ENCODE data around the gene AK5.

Gene AK5

GRCh38 chr1:77592906-77593305 is 311.1 kb downstream of the AK5 start:
- TF ChIP-seq CTCF (IDR thresholded peaks at IDR 0.05; ENCODE audit: low read depth, low read length, poor library complexity, severe bottlenecking) (no peak), EZH2phosphoT487 (IDR thresholded peaks at IDR 0.05; ENCODE audit: borderline replicate concordance, low read length) (no peak)
- Histone ChIP-seq H3K4me3 (ENCODE audit: low read length) (no peak overlapping the region), H3K4me1 (ENCODE audit: control insufficient read depth, low read length) (no peaks in the 10 kb centered on the region), H3K36me3 (ENCODE audit: control insufficient read depth, low read length) (no peaks in the 10 kb centered on the region), H3K79me2 (ENCODE audit: control insufficient read depth, low read length) (no peaks in the 10 kb centered on the region), H3K27me3 (ENCODE audit: control insufficient read depth, low read length) (no peaks in the 10 kb centered on the region), H3K9me3 (ENCODE audit: control insufficient read depth, insufficient read depth, low read length) (no peaks in the 10 kb centered on the region), H3K27ac (ENCODE audit: low read depth, low read length) (no peak overlapping the region), H3F3A (ENCODE audit: control insufficient read depth, insufficient read depth) (no peaks in the 10 kb centered on the region), H3K4me2 (ENCODE audit: low read length) (no peak overlapping the region), H3K9me2 (replicated peaks; ENCODE audit: control insufficient read depth, low read length) (no peaks in the 10 kb centered on the region), H4K20me1 (ENCODE audit: control insufficient read depth, insufficient read depth, low read depth, low read length) (no peaks in the 10 kb centered on the region)

GRCh38 chr1:77594366-77595112 is 312.7 kb downstream of the AK5 start:
- Histone ChIP-seq H3K36me3 (ENCODE audit: control insufficient read depth, low read length) (0 out of 2 replicates have a peak, but pooled peaks cover 2% of the 10 kb centered on the region), H3K4me2 (ENCODE audit: low read length) (no peak overlapping the region), H4K20me1 (ENCODE audit: control insufficient read depth, insufficient read depth, low read depth, low read length) (no peaks in the 10 kb centered on the region), H3K27ac (ENCODE audit: low read depth, low read length) (no peak overlapping the region), H3K9me3 (ENCODE audit: control insufficient read depth, insufficient read depth, low read length) (no peaks in the 10 kb centered on the region), H3K9me2 (replicated peaks; ENCODE audit: control insufficient read depth, low read length) (no peaks in the 10 kb centered on the region), H3K27me3 (ENCODE audit: control insufficient read depth, low read length) (no peaks in the 10 kb centered on the region), H3F3A (ENCODE audit: control insufficient read depth, insufficient read depth) (no peaks in the 10 kb centered on the region), H3K79me2 (ENCODE audit: control insufficient read depth, low read length) (no peaks in the 10 kb centered on the region), H3K4me1 (ENCODE audit: control insufficient read depth, low read length) (no peaks in the 10 kb centered on the region), H3K4me3 (ENCODE audit: low read length) (no peak overlapping the region)
- TF ChIP-seq CTCF (IDR thresholded peaks at IDR 0.05; ENCODE audit: low read depth, low read length, poor library complexity, severe bottlenecking) (no peak), EZH2phosphoT487 (IDR thresholded peaks at IDR 0.05; ENCODE audit: borderline replicate concordance, low read length) (no peak)

GRCh38 chr1:77597310-77597709 is 315.5 kb downstream of the AK5 start:
- no peaks in the 10 kb centered on the region for H3K27me3 ChIP-seq (ENCODE audit: control insufficient read depth, low read length)
- no peak overlapping the region for H3K27ac ChIP-seq (ENCODE audit: low read depth, low read length)
- no peaks in the 10 kb centered on the region for H3F3A ChIP-seq (ENCODE audit: control insufficient read depth, insufficient read depth)
- 0 out of 2 replicates have a peak, but pooled peaks cover 2% of the 10 kb centered on the region for H3K36me3 ChIP-seq (ENCODE audit: control insufficient read depth, low read length)
- H3K9me3 ChIP-seq (ENCODE audit: control insufficient read depth, insufficient read depth, low read length) = no peaks in the 10 kb centered on the region
- H3K9me2 ChIP-seq (replicated peaks; ENCODE audit: control insufficient read depth, low read length) = no peaks in the 10 kb centered on the region
- H3K4me1 ChIP-seq (ENCODE audit: control insufficient read depth, low read length) = no peaks in the 10 kb centered on the region
- H3K4me3 ChIP-seq (ENCODE audit: low read length) = no peak overlapping the region
- TF ChIP-seq EZH2phosphoT487 (IDR thresholded peaks at IDR 0.05; ENCODE audit: borderline replicate concordance, low read length) (no peak), CTCF (IDR thresholded peaks at IDR 0.05; ENCODE audit: low read depth, low read length, poor library complexity, severe bottlenecking) (no peak)
- no peaks in the 10 kb centered on the region for H3K79me2 ChIP-seq (ENCODE audit: control insufficient read depth, low read length)
- no peak overlapping the region for H3K4me2 ChIP-seq (ENCODE audit: low read length)
- H4K20me1 ChIP-seq (ENCODE audit: control insufficient read depth, insufficient read depth, low read depth, low read length) = no peaks in the 10 kb centered on the region
